Measurements from ENCODE around the gene PLOD3.

- TF ChIP-seq, protein P1, sequence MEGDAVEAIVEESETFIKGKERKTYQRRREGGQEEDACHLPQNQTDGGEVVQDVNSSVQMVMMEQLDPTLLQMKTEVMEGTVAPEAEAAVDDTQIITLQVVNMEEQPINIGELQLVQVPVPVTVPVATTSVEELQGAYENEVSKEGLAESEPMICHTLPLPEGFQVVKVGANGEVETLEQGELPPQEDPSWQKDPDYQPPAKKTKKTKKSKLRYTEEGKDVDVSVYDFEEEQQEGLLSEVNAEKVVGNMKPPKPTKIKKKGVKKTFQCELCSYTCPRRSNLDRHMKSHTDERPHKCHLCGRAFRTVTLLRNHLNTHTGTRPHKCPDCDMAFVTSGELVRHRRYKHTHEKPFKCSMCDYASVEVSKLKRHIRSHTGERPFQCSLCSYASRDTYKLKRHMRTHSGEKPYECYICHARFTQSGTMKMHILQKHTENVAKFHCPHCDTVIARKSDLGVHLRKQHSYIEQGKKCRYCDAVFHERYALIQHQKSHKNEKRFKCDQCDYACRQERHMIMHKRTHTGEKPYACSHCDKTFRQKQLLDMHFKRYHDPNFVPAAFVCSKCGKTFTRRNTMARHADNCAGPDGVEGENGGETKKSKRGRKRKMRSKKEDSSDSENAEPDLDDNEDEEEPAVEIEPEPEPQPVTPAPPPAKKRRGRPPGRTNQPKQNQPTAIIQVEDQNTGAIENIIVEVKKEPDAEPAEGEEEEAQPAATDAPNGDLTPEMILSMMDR (IDR thresholded peaks at IDR 0.05): no peak
- no peak for TF ChIP-seq POLR2A (IDR thresholded peaks at IDR 0.05)
Observed at GRCh38 chr7:101236292-101236835, 19.0 kb upstream of the PLOD3 start.

Data from thyroid gland (tissue), 4 donors.